Panc1 (cell line): Measurements from ENCODE around the gene PLA2G1B.

Experiments
- POLR2AphosphoS5 ChIP-seq: IDR thresholded peaks from 2 replicates; pipeline ENCODE4 v1.6.1; 2012; ENCODE audit warnings: mild to moderate bottlenecking, low read depth, low read length, moderate library complexity
- SIN3A ChIP-seq: IDR thresholded peaks from 2 replicates; pipeline ENCODE4 v1.6.1; 2012; ENCODE audit warnings: low read depth, mild to moderate bottlenecking, low read length, moderate library complexity, borderline replicate concordance; ENCODE audit not compliant: insufficient read depth
- TCF7L2 ChIP-seq: IDR thresholded peaks from 2 replicates; pipeline ENCODE4 v1.6.1; 2011; ENCODE audit warnings: mild to moderate bottlenecking, low read depth, low read length, inconsistent platforms
- TF ChIP-seq, protein P1 (sequence below): fragments of 450-650 bp; IDR thresholded peaks from 2 replicates; pipeline ENCODE4 v1.5.1; 2017; ENCODE audit warnings: mild to moderate bottlenecking
- TF ChIP-seq, protein P2 (sequence below), 2 experiments: IDR thresholded peaks; 2 replicates each; pipeline ENCODE4 v1.6.1; 2011 to 2012; ENCODE audit warnings: low read depth in 2 of 2, control low read depth in 1 of 2, low read length in 1 of 2, mild to moderate bottlenecking in 1 of 2, moderate library complexity in 1 of 2; ENCODE audit not compliant: insufficient read depth in 1 of 2

DNA sequence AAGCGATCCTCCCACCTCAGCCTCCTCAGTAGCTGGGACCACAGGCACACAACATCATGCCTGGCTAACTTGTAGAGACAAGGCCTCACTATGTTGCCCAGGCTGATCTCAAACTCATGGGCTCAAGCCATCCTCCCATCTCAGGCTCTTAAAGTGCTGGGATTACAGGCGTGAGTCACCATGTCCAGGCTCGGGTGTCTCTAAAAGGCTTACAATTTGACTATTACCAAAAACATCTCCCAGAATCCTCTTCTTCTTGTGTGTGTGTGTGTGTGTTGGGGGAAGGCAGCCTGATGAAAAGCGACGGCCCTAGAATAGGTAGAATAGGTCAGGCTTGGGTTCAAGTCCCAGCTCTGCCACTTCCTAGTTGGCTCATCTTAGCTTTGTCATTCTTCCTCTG is 24.5 kb upstream of the PLA2G1B start:
- TF ChIP-seq, protein P1, sequence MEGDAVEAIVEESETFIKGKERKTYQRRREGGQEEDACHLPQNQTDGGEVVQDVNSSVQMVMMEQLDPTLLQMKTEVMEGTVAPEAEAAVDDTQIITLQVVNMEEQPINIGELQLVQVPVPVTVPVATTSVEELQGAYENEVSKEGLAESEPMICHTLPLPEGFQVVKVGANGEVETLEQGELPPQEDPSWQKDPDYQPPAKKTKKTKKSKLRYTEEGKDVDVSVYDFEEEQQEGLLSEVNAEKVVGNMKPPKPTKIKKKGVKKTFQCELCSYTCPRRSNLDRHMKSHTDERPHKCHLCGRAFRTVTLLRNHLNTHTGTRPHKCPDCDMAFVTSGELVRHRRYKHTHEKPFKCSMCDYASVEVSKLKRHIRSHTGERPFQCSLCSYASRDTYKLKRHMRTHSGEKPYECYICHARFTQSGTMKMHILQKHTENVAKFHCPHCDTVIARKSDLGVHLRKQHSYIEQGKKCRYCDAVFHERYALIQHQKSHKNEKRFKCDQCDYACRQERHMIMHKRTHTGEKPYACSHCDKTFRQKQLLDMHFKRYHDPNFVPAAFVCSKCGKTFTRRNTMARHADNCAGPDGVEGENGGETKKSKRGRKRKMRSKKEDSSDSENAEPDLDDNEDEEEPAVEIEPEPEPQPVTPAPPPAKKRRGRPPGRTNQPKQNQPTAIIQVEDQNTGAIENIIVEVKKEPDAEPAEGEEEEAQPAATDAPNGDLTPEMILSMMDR, result no peak
- TF ChIP-seq SIN3A, result no peak
- no peak for TF ChIP-seq POLR2AphosphoS5
- TF ChIP-seq, protein P2, sequence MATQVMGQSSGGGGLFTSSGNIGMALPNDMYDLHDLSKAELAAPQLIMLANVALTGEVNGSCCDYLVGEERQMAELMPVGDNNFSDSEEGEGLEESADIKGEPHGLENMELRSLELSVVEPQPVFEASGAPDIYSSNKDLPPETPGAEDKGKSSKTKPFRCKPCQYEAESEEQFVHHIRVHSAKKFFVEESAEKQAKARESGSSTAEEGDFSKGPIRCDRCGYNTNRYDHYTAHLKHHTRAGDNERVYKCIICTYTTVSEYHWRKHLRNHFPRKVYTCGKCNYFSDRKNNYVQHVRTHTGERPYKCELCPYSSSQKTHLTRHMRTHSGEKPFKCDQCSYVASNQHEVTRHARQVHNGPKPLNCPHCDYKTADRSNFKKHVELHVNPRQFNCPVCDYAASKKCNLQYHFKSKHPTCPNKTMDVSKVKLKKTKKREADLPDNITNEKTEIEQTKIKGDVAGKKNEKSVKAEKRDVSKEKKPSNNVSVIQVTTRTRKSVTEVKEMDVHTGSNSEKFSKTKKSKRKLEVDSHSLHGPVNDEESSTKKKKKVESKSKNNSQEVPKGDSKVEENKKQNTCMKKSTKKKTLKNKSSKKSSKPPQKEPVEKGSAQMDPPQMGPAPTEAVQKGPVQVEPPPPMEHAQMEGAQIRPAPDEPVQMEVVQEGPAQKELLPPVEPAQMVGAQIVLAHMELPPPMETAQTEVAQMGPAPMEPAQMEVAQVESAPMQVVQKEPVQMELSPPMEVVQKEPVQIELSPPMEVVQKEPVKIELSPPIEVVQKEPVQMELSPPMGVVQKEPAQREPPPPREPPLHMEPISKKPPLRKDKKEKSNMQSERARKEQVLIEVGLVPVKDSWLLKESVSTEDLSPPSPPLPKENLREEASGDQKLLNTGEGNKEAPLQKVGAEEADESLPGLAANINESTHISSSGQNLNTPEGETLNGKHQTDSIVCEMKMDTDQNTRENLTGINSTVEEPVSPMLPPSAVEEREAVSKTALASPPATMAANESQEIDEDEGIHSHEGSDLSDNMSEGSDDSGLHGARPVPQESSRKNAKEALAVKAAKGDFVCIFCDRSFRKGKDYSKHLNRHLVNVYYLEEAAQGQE (IDR thresholded peaks at IDR 0.05; ENCODE audit: insufficient read depth in 1 of 2, low read depth in 2 of 2, low read length in 1 of 2), result no peak
- TF ChIP-seq TCF7L2, result no peak
